ENCODE measurements around the gene APBA1. TPM values are rescaled to one million over a fixed set of nuclear protein-coding genes. Genes with fewer than 3 reads are reported as not detected.

The APBA1 gene
- total and polyA plus RNA-seq, 4 donors = 0.95 to 8.1 (median 2.8) TPM

DNA sequence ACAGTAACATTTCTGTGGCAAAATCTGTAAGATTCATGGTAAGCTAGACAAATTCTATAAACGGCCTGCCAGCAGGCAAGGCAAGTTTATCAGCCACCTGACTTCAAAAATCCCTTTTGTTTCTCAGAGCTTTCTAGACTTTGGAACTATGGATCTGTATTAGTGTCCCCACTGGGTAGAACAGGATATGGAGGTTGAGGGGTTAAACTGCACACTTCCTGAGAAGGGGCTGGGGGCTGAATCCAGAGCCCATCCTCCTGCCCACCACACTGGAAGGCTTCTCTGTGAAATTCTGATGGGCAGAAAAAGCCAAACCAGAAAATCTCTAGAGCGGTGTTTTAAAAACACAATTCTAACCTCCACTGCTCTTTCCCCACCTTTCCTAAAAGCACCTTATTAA lies 218.4 kb downstream of the APBA1 start:
- 59 to 64% methylated on average over 2 of the region's 2 CpGs for WGBS, 2 donors
- no peak overlapping the region for H3K27ac ChIP-seq (ENCODE audit: low read depth in 1 of 2, low read length in 1 of 2)
- H3K4me1 ChIP-seq (ENCODE audit: control insufficient read depth in 5 of 5, insufficient read depth in 5 of 5, low read length in 5 of 5) = no peaks in the 10 kb centered on the region
- DNase-seq (no peak), ATAC-seq (ENCODE audit: insufficient read depth, low FRiP score) (no peak)
- H3K9ac ChIP-seq (ENCODE audit: insufficient read depth in 1 of 2, low read length in 2 of 2) = no peak overlapping the region
- H3K4me3 ChIP-seq = no peak overlapping the region
- H3K9me3 ChIP-seq (ENCODE audit: control insufficient read depth in 4 of 4, insufficient read depth in 3 of 4, low read length in 3 of 4) = no peaks in the 10 kb centered on the region
- no peaks in the 10 kb centered on the region for H3K27me3 ChIP-seq (ENCODE audit: control insufficient read depth in 3 of 3, insufficient read depth in 3 of 3, low read length in 2 of 3)
- TF ChIP-seq, protein P1, sequence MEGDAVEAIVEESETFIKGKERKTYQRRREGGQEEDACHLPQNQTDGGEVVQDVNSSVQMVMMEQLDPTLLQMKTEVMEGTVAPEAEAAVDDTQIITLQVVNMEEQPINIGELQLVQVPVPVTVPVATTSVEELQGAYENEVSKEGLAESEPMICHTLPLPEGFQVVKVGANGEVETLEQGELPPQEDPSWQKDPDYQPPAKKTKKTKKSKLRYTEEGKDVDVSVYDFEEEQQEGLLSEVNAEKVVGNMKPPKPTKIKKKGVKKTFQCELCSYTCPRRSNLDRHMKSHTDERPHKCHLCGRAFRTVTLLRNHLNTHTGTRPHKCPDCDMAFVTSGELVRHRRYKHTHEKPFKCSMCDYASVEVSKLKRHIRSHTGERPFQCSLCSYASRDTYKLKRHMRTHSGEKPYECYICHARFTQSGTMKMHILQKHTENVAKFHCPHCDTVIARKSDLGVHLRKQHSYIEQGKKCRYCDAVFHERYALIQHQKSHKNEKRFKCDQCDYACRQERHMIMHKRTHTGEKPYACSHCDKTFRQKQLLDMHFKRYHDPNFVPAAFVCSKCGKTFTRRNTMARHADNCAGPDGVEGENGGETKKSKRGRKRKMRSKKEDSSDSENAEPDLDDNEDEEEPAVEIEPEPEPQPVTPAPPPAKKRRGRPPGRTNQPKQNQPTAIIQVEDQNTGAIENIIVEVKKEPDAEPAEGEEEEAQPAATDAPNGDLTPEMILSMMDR (IDR thresholded peaks at IDR 0.05; ENCODE audit: control extremely low read depth, extremely low read depth) = no peak
- H3K36me3 ChIP-seq (ENCODE audit: control insufficient read depth in 4 of 4, insufficient read depth in 4 of 4, low read length in 4 of 4) = peaks cover 0 to 3% (median 1%) of the 10 kb centered on the region in 4 donors

DNA sequence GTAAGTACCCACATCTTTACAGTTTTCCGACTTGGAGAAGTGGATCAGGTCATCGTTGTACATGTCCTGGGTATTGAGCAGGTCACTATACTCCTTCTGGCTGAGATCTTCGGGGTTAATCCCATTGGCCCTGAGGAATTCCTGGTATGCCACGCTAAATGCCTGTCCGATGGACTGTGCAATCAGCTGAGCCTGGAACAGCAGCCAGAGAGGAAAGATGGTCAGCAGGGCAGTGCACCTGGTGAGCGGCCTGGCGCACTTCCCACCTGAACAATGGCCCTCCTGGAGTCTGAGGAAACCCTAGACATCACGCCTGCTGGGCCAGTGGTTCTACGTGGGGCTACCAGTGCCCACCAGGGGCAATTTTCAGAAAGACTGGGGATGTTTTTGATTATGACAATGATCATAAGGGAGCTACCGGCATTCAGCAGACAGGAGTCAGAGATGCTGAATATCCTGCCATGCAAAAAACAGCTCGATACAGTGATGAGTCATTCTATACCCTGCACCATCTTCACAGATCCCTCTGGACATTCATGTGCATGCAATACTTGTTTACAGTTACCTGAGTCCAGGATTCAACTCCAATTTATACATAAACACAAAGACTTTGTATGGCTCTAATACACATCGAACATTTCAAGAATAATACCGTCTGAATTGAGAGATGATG lies 219.9 kb downstream of the APBA1 start:
- Histone ChIP-seq H3K27ac (ENCODE audit: low read depth in 1 of 2, low read length in 1 of 2) (no peak overlapping the region), H3K27me3 (ENCODE audit: control insufficient read depth in 3 of 3, insufficient read depth in 3 of 3, low read length in 2 of 3) (no peaks in the 10 kb centered on the region), H3K9ac (ENCODE audit: insufficient read depth in 1 of 2, low read length in 2 of 2) (no peak overlapping the region), H3K4me3 (no peak overlapping the region), H3K4me1 (ENCODE audit: control insufficient read depth in 5 of 5, insufficient read depth in 5 of 5, low read length in 5 of 5) (no peaks in the 10 kb centered on the region), H3K36me3 (ENCODE audit: control insufficient read depth in 4 of 4, insufficient read depth in 4 of 4, low read length in 4 of 4) (peaks cover 0 to 11% (median 3%) of the 10 kb centered on the region in 4 donors), H3K9me3 (ENCODE audit: control insufficient read depth in 4 of 4, insufficient read depth in 3 of 4, low read length in 3 of 4) (no peaks in the 10 kb centered on the region)
- ATAC-seq (ENCODE audit: insufficient read depth, low FRiP score) = no peak
- DNase-seq = no peak
- TF ChIP-seq, protein P1 (IDR thresholded peaks at IDR 0.05; ENCODE audit: control extremely low read depth, extremely low read depth) = no peak
- WGBS, 2 donors = 83 to 89% methylated on average over 13 of the region's 13 CpGs

GRCh38 chr9:69446496-69446895 lies 225.7 kb downstream of the APBA1 start:
- Histone ChIP-seq H3K4me1 (ENCODE audit: control insufficient read depth in 5 of 5, insufficient read depth in 5 of 5, low read length in 5 of 5) (no peaks in the 10 kb centered on the region), H3K27ac (ENCODE audit: low read depth in 1 of 2, low read length in 1 of 2) (no peak overlapping the region), H3K9me3 (ENCODE audit: control insufficient read depth in 4 of 4, insufficient read depth in 3 of 4, low read length in 3 of 4) (peaks cover 0 to 4% (median 0%) of the 10 kb centered on the region in 4 donors), H3K36me3 (ENCODE audit: control insufficient read depth in 4 of 4, insufficient read depth in 4 of 4, low read length in 4 of 4) (peaks cover 0 to 9% (median 2%) of the 10 kb centered on the region in 4 donors), H3K9ac (ENCODE audit: insufficient read depth in 1 of 2, low read length in 2 of 2) (no peak overlapping the region), H3K4me3 (no peak overlapping the region), H3K27me3 (ENCODE audit: control insufficient read depth in 3 of 3, insufficient read depth in 3 of 3, low read length in 2 of 3) (no peaks in the 10 kb centered on the region)
- no peak for DNase-seq
- TF ChIP-seq, protein P1 (IDR thresholded peaks at IDR 0.05; ENCODE audit: control extremely low read depth, extremely low read depth) = no peak
- ATAC-seq (ENCODE audit: insufficient read depth, low FRiP score) = no peak
- 54 to 61% methylated on average over 6 of the region's 6 CpGs for WGBS, 2 donors
